Measurements from ENCODE around the gene OR51B5.
"Not testable (repeated sequence)": the region's sequence is repeated elsewhere in the genome, so short reads cannot be mapped to it uniquely, and the experiment has no call there.

Gene OR51B5

GRCh38 chr11:5336331-5336730 is 7.0 kb downstream of the OR51B5 start:
- no peak overlapping the region for H3K27ac ChIP-seq
- H3K36me3 ChIP-seq: no peaks in the 10 kb centered on the region
- peaks cover 7% of the 10 kb centered on the region for H3K4me1 ChIP-seq
- no peaks in the 10 kb centered on the region for H3K9me3 ChIP-seq
- H3K4me3 ChIP-seq: no peak overlapping the region
- no peak overlapping the region for H3K9ac ChIP-seq
- TF ChIP-seq Cebpa-rat (IDR thresholded peaks at IDR 0.05): no peak
- H4K20me1 ChIP-seq: no peaks in the 10 kb centered on the region
- H3K4me2 ChIP-seq: no peak overlapping the region
- H3K27me3 ChIP-seq: no peaks in the 10 kb centered on the region

GRCh38 chr11:5335170-5335569 is 8.2 kb downstream of the OR51B5 start:
- Histone ChIP-seq H3K4me3 (no peak overlapping the region), H3K27me3 (no peaks in the 10 kb centered on the region), H4K20me1 (no peaks in the 10 kb centered on the region), H3K4me1 (peaks cover 7% of the 10 kb centered on the region), H3K27ac (no peak overlapping the region), H3K9me3 (no peaks in the 10 kb centered on the region), H3K36me3 (no peaks in the 10 kb centered on the region), H3K9ac (no peak overlapping the region), H3K4me2 (peak overlapping the region; percentile 26)
- no peak for TF ChIP-seq Cebpa-rat (IDR thresholded peaks at IDR 0.05)

GRCh38 chr11:5324197-5324596 is 19.1 kb downstream of the OR51B5 start, which contains the start of gene OR51B2:
OR51B2 (minus strand) TSS chr11:5324297; CDS start chr11:5324297, 0 bp downstream.
- Histone ChIP-seq H3K9ac (no peak within 1 kb of the TSS), H3K27ac (no peak within 1 kb of the TSS), H3K4me2 (no peak within 1 kb of the TSS), H3K4me3 (no peak within 1 kb of the TSS), H3K9me3 (no peaks in the 10 kb centered on the region), H3K27me3 (no peaks in the 10 kb centered on the region), H3K36me3 (no peaks in the 10 kb centered on the region), H4K20me1 (no peaks in the 10 kb centered on the region), H3K4me1 (no peaks in the 10 kb centered on the region)
- no peak for TF ChIP-seq Cebpa-rat (IDR thresholded peaks at IDR 0.05)

- Histone ChIP-seq H3K27ac (no peak overlapping the region), H3K27me3 (no peaks in the 10 kb centered on the region; the same call in 1 of the 2 replicates), H3K9ac (no peak overlapping the region), H3K36me3 (no peaks in the 10 kb centered on the region), H3K4me1 (no peaks in the 10 kb centered on the region), H3K9me3 (no peaks in the 10 kb centered on the region), H3K4me3 (no peak overlapping the region), H3K4me2 (no peak overlapping the region), H4K20me1 (no peaks in the 10 kb centered on the region)
- no peak for TF ChIP-seq Cebpa-rat (IDR thresholded peaks at IDR 0.05)
These were observed 26.0 kb downstream of the OR51B5 start for GRCh38 chr11:5317292-5317691.

- H3K27ac ChIP-seq, H3K9ac ChIP-seq, H3K4me1 ChIP-seq, H3K9me3 ChIP-seq, H3K36me3 ChIP-seq, H3K27me3 ChIP-seq, H3K4me2 ChIP-seq, H3K4me3 ChIP-seq, H4K20me1 ChIP-seq: not testable (repeated sequence)
These were observed 29.8 kb downstream of the OR51B5 start for GRCh38 chr11:5313326-5314023.

- no peak overlapping the region for H3K9ac ChIP-seq
- H3K4me2 ChIP-seq: no peak overlapping the region
- H3K27me3 ChIP-seq: no peaks in the 10 kb centered on the region; the same call in 1 of the 2 replicates
- no peaks in the 10 kb centered on the region for H3K4me1 ChIP-seq
- no peaks in the 10 kb centered on the region for H3K36me3 ChIP-seq
- no peak overlapping the region for H3K4me3 ChIP-seq
- H3K9me3 ChIP-seq: no peaks in the 10 kb centered on the region
- H3K27ac ChIP-seq: no peak overlapping the region
- TF ChIP-seq Cebpa-rat (IDR thresholded peaks at IDR 0.05): no peak
- no peaks in the 10 kb centered on the region for H4K20me1 ChIP-seq
These were observed 32.9 kb downstream of the OR51B5 start for GRCh38 chr11:5310423-5310822.

- no peaks in the 10 kb centered on the region for H4K20me1 ChIP-seq
- H3K27me3 ChIP-seq: no peaks in the 10 kb centered on the region
- no peak overlapping the region for H3K4me3 ChIP-seq
- H3K9me3 ChIP-seq: no peaks in the 10 kb centered on the region
- H3K4me2 ChIP-seq: no peak overlapping the region
- H3K27ac ChIP-seq: no peak overlapping the region
- TF ChIP-seq Cebpa-rat (IDR thresholded peaks at IDR 0.05): no peak
- no peaks in the 10 kb centered on the region for H3K4me1 ChIP-seq
- no peaks in the 10 kb centered on the region for H3K36me3 ChIP-seq
- no peak overlapping the region for H3K9ac ChIP-seq
These were observed 35.9 kb downstream of the OR51B5 start for GRCh38 chr11:5307256-5308019.

GRCh38 chr11:5304046-5304445 is 39.3 kb downstream of the OR51B5 start:
- no peaks in the 10 kb centered on the region for H3K4me1 ChIP-seq
- H3K9ac ChIP-seq: no peak overlapping the region
- no peaks in the 10 kb centered on the region for H3K9me3 ChIP-seq

GRCh38 chr11:5303626-5304025 is 39.7 kb downstream of the OR51B5 start:
- Histone ChIP-seq H3K27ac (no peak overlapping the region), H3K36me3 (no peaks in the 10 kb centered on the region), H3K4me2 (no peak overlapping the region), H3K9me3 (no peaks in the 10 kb centered on the region), H3K27me3 (no peaks in the 10 kb centered on the region), H3K9ac (no peak overlapping the region), H3K4me1 (no peaks in the 10 kb centered on the region), H3K4me3 (no peak overlapping the region), H4K20me1 (no peaks in the 10 kb centered on the region)
- TF ChIP-seq Cebpa-rat (IDR thresholded peaks at IDR 0.05): no peak

More at GRCh38 chr11:5304046-5304445, 39.3 kb downstream of the OR51B5 start:
- Histone ChIP-seq H3K27ac (no peak overlapping the region), H3K4me3 (no peak overlapping the region), H3K4me2 (no peak overlapping the region), H3K27me3 (no peaks in the 10 kb centered on the region), H3K36me3 (no peaks in the 10 kb centered on the region), H4K20me1 (no peaks in the 10 kb centered on the region)
- no peak for TF ChIP-seq Cebpa-rat (IDR thresholded peaks at IDR 0.05)

GRCh38 chr11:5301846-5302245 is 41.5 kb downstream of the OR51B5 start, which contains the start of gene OR51B4:
OR51B4 (minus strand) TSS chr11:5301946; CDS start chr11:5301946, 0 bp downstream.
- Histone ChIP-seq H3K4me2 (no peak within 1 kb of the TSS), H4K20me1 (no peaks in the 10 kb centered on the region), H3K4me1 (no peaks in the 10 kb centered on the region), H3K27ac (no peak within 1 kb of the TSS), H3K36me3 (no peaks in the 10 kb centered on the region), H3K9me3 (no peaks in the 10 kb centered on the region), H3K4me3 (no peak within 1 kb of the TSS), H3K27me3 (no peaks in the 10 kb centered on the region), H3K9ac (no peak within 1 kb of the TSS)
- TF ChIP-seq Cebpa-rat (IDR thresholded peaks at IDR 0.05): no peak

All from BLaER1 (cell line).